WTC11 (cell line): ENCODE data around the gene DUOX1. TPM values are rescaled to one million over a fixed set of nuclear protein-coding genes. Genes with fewer than 3 reads are reported as not detected.

Experiments used
- ATAC-seq: fragments of 200-7000 bp; cut with Tn5 transposase; 2 replicates; pipeline ENCODE4 v1.10.0; 2021; ENCODE audit warnings: mild to moderate bottlenecking, moderate library complexity
- CTCF ChIA-PET: fragments of 300-600 bp; sonication (Branson Sonifier 250); formaldehyde crosslinking; loops from one replicate; lab custom pipeline; 2021; ENCODE audit warnings: antibody characterized with exemption; lab: Charles Lee
- POLR2A ChIA-PET: fragments of 350-600 bp; sonication (Branson Sonifier 250); formaldehyde crosslinking; loops from one replicate; lab custom pipeline; 2021; ENCODE audit warnings: antibody characterized with exemption; lab: Charles Lee
- DNase-seq: peaks from one replicate; pipeline ENCODE4 v3.0.0; 2021; ENCODE audit warnings: low spot score
- H3K27ac Mint-ChIP-seq: 2 replicates; pipeline ENCODE4 v1.8.0; 2021; ENCODE audit warnings: mixed read lengths
- H3K27me3 Mint-ChIP-seq: 2 replicates; pipeline ENCODE4 v1.8.0; 2021; ENCODE audit warnings: low read depth, mild to moderate bottlenecking, moderate library complexity, mixed read lengths
- H3K36me3 Mint-ChIP-seq: 2 replicates; pipeline ENCODE4 v1.8.0; 2021; ENCODE audit warnings: mixed read lengths
- H3K4me1 Mint-ChIP-seq: 2 replicates; pipeline ENCODE4 v1.8.0; 2022; ENCODE audit warnings: mixed read lengths
- H3K4me3 Mint-ChIP-seq: 2 replicates; pipeline ENCODE4 v1.8.0; 2021; ENCODE audit warnings: mild to moderate bottlenecking, moderate library complexity, mixed read lengths
- H3K9me3 Mint-ChIP-seq: 2 replicates; pipeline ENCODE4 v1.8.0; 2021; ENCODE audit warnings: mixed read lengths
- AR ChIP-seq: fragments of 250-450 bp; sonication (Bioruptor Pico); IDR thresholded peaks from 2 replicates; pipeline ENCODE4 v1.9.0; 2021; ENCODE audit warnings: mild to moderate bottlenecking
- ATF3 ChIP-seq: sonication (generic); formaldehyde crosslinking; conservative IDR thresholded peaks from 2 replicates; pipeline ENCODE4 v1.8.1; 2022; ENCODE audit warnings: mild to moderate bottlenecking, missing genetic modification reagents
- FOXK1 ChIP-seq: sonication (generic); formaldehyde crosslinking; IDR thresholded peaks from 2 replicates; pipeline ENCODE4 v1.8.0; 2022; ENCODE audit warnings: mild to moderate bottlenecking, moderate library complexity, missing genetic modification reagents
- GRHL2 ChIP-seq: fragments of 250-450 bp; sonication (Bioruptor Pico); IDR thresholded peaks from 2 replicates; pipeline ENCODE4 v1.8.0; 2022; ENCODE audit warnings: mild to moderate bottlenecking, moderate library complexity; ENCODE audit not compliant: insufficient replicate concordance, severe bottlenecking
- GTF2I ChIP-seq: fragments of 250-450 bp; sonication (Bioruptor Pico); conservative IDR thresholded peaks from 2 replicates; pipeline ENCODE4 v1.4.0; 2021; ENCODE audit warnings: mild to moderate bottlenecking
- HMGA2 ChIP-seq: fragments of 250-450 bp; sonication (Bioruptor Pico); IDR thresholded peaks from 2 replicates; pipeline ENCODE4 v1.4.0; 2021; ENCODE audit warnings: mild to moderate bottlenecking, moderate library complexity
- JUN ChIP-seq: sonication (generic); formaldehyde crosslinking; IDR thresholded peaks from 2 replicates; pipeline ENCODE4 v1.8.0; 2023; ENCODE audit warnings: mild to moderate bottlenecking, missing genetic modification reagents
- MAX ChIP-seq: sonication (generic); formaldehyde crosslinking; IDR thresholded peaks from 2 replicates; pipeline ENCODE4 v1.8.0; 2022; ENCODE audit warnings: mild to moderate bottlenecking, missing genetic modification reagents
- NR1H2 ChIP-seq: sonication (generic); formaldehyde crosslinking; IDR thresholded peaks from 2 replicates; pipeline ENCODE4 v1.9.0; 2021; ENCODE audit warnings: mild to moderate bottlenecking, moderate library complexity, missing genetic modification reagents
- NR3C1 ChIP-seq: sonication (generic); formaldehyde crosslinking; conservative IDR thresholded peaks from 2 replicates; pipeline ENCODE4 v1.8.1; 2023; ENCODE audit warnings: low read depth, mild to moderate bottlenecking, missing genetic modification reagents
- OVOL2 ChIP-seq: fragments of 250-450 bp; sonication (Bioruptor Pico); IDR thresholded peaks from 2 replicates; pipeline ENCODE4 v1.9.0; 2021; ENCODE audit warnings: mild to moderate bottlenecking, borderline replicate concordance
- PRRX2 ChIP-seq: fragments of 250-450 bp; sonication (Bioruptor Pico); IDR thresholded peaks from 2 replicates; pipeline ENCODE4 v1.8.0; 2021; ENCODE audit warnings: mild to moderate bottlenecking
- RORB ChIP-seq: fragments of 250-450 bp; sonication (Bioruptor Pico); IDR thresholded peaks from 2 replicates; pipeline ENCODE4 v1.9.0; 2021; ENCODE audit warnings: mild to moderate bottlenecking
- ZBTB21 ChIP-seq: sonication (generic); formaldehyde crosslinking; IDR thresholded peaks from 2 replicates; pipeline ENCODE4 v1.8.1; 2023; ENCODE audit warnings: mild to moderate bottlenecking, missing genetic modification reagents, borderline replicate concordance
- ZNF232 ChIP-seq: sonication (generic); formaldehyde crosslinking; IDR thresholded peaks from 2 replicates; pipeline ENCODE4 v1.8.0; 2022; ENCODE audit warnings: mild to moderate bottlenecking, missing genetic modification reagents
- ZNF512 ChIP-seq: sonication (generic); formaldehyde crosslinking; IDR thresholded peaks from 2 replicates; pipeline ENCODE4 v1.8.1; 2022; ENCODE audit warnings: missing genetic modification reagents, borderline replicate concordance
- total RNA-seq: library from RNA; stranded (reverse); gene quantifications from 3 replicates; pipeline ENCODE4 v1.2.3, GENCODE V29; 2021
- TF ChIP-seq, protein P1 (sequence below): sonication (generic); formaldehyde crosslinking; IDR thresholded peaks from 2 replicates; pipeline ENCODE4 v1.8.0; 2022; ENCODE audit warnings: mild to moderate bottlenecking, missing genetic modification reagents
- TF ChIP-seq, protein P2 (sequence below): sonication (generic); formaldehyde crosslinking; IDR thresholded peaks from 2 replicates; pipeline ENCODE4 v1.8.0; 2022; ENCODE audit warnings: mild to moderate bottlenecking, missing genetic modification reagents
- TF ChIP-seq, protein P3 (sequence below): sonication (generic); formaldehyde crosslinking; IDR thresholded peaks from 2 replicates; pipeline ENCODE4 v1.8.1; 2023; ENCODE audit warnings: mild to moderate bottlenecking, moderate library complexity, missing genetic modification reagents

Gene DUOX1
- total RNA-seq, 1 experiment from 2014 or later: 1.3 TPM

GRCh38 chr15:45148076-45149059 lies 18.6 kb downstream of the DUOX1 start:
- peaks cover 3% of the 10 kb centered on the region; the same call in 1 of the 2 replicates for H3K4me1 Mint-ChIP-seq
- no peak overlapping the region for H3K27ac Mint-ChIP-seq
- DNase-seq: no peak
- no peak for ATAC-seq
- ChIA-PET CTCF (interaction anchor here (0.9 to 3.8 kb wide), 2 partner anchors 15 to 57 kb away, joined by 3 to 16 read pairs; no protein-coding TSS in a partner anchor), POLR2A (interaction anchor here (1.0 kb wide), 1 partner anchor 11 kb away, joined by 3 read pairs; no protein-coding TSS in a partner anchor)
- no peaks in the 10 kb centered on the region for H3K36me3 Mint-ChIP-seq
- no peak for TF ChIP-seq ZBTB21 (CRISPR knock-in tag)
- TF ChIP-seq, protein P1, sequence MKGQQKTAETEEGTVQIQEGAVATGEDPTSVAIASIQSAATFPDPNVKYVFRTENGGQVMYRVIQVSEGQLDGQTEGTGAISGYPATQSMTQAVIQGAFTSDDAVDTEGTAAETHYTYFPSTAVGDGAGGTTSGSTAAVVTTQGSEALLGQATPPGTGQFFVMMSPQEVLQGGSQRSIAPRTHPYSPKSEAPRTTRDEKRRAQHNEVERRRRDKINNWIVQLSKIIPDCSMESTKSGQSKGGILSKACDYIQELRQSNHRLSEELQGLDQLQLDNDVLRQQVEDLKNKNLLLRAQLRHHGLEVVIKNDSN (CRISPR knock-in tag): no peak
- H3K27me3 Mint-ChIP-seq: peaks cover 11% of the 10 kb centered on the region
- H3K9me3 Mint-ChIP-seq: no peaks in the 10 kb centered on the region
- H3K4me3 Mint-ChIP-seq: no peak overlapping the region

- ChIA-PET CTCF (interaction anchor here (0.9 to 3.8 kb wide), 3 partner anchors 14 to 56 kb away, joined by 3 to 16 read pairs (median 10); no protein-coding TSS in a partner anchor), POLR2A (interaction anchor here (1.0 kb wide), 1 partner anchor 12 kb away, joined by 3 read pairs; no protein-coding TSS in a partner anchor)
- Mint-ChIP-seq H3K4me1 (peaks cover 3% of the 10 kb centered on the region; the same call in 1 of the 2 replicates), H3K27me3 (peaks cover 14% of the 10 kb centered on the region), H3K27ac (no peak overlapping the region), H3K36me3 (no peaks in the 10 kb centered on the region), H3K9me3 (no peaks in the 10 kb centered on the region), H3K4me3 (no peak overlapping the region)
- DNase-seq (no peak), ATAC-seq (no peak)
- TF ChIP-seq, protein P2, sequence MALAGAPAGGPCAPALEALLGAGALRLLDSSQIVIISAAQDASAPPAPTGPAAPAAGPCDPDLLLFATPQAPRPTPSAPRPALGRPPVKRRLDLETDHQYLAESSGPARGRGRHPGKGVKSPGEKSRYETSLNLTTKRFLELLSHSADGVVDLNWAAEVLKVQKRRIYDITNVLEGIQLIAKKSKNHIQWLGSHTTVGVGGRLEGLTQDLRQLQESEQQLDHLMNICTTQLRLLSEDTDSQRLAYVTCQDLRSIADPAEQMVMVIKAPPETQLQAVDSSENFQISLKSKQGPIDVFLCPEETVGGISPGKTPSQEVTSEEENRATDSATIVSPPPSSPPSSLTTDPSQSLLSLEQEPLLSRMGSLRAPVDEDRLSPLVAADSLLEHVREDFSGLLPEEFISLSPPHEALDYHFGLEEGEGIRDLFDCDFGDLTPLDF (CRISPR knock-in tag): no peak
- TF ChIP-seq PRRX2 (no peak), FOXK1 (CRISPR knock-in tag) (no peak), JUN (no peak), OVOL2 (CRISPR knock-in tag) (no peak), ZNF512 (CRISPR knock-in tag) (no peak), ZNF232 (no peak), AR (CRISPR knock-in tag) (no peak), ATF3 (CRISPR knock-in tag) (no peak), HMGA2 (CRISPR knock-in tag) (no peak), NR1H2 (CRISPR knock-in tag) (no peak), NR3C1 (CRISPR knock-in tag) (no peak), MAX (CRISPR knock-in tag) (no peak), GTF2I (CRISPR knock-in tag) (no peak), RORB (CRISPR knock-in tag) (no peak), GRHL2 (CRISPR knock-in tag) (no peak)
- TF ChIP-seq, protein P3, sequence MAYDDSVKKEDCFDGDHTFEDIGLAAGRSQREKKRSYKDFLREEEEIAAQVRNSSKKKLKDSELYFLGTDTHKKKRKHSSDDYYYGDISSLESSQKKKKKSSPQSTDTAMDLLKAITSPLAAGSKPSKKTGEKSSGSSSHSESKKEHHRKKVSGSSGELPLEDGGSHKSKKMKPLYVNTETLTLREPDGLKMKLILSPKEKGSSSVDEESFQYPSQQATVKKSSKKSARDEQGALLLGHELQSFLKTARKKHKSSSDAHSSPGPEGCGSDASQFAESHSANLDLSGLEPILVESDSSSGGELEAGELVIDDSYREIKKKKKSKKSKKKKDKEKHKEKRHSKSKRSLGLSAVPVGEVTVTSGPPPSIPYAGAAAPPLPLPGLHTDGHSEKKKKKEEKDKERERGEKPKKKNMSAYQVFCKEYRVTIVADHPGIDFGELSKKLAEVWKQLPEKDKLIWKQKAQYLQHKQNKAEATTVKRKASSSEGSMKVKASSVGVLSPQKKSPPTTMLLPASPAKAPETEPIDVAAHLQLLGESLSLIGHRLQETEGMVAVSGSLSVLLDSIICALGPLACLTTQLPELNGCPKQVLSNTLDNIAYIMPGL: no peak
Measured at GRCh38 chr15:45149060-45149459, 19.3 kb downstream of the DUOX1 start.
